ENCODE results near the gene PPM1J.
"Not testable (repeated sequence)": the region's sequence is repeated elsewhere in the genome, so short reads cannot be mapped to it uniquely, and the experiment has no call there.

The PPM1J gene, protein sequence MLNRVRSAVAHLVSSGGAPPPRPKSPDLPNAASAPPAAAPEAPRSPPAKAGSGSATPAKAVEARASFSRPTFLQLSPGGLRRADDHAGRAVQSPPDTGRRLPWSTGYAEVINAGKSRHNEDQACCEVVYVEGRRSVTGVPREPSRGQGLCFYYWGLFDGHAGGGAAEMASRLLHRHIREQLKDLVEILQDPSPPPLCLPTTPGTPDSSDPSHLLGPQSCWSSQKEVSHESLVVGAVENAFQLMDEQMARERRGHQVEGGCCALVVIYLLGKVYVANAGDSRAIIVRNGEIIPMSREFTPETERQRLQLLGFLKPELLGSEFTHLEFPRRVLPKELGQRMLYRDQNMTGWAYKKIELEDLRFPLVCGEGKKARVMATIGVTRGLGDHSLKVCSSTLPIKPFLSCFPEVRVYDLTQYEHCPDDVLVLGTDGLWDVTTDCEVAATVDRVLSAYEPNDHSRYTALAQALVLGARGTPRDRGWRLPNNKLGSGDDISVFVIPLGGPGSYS

DNA sequence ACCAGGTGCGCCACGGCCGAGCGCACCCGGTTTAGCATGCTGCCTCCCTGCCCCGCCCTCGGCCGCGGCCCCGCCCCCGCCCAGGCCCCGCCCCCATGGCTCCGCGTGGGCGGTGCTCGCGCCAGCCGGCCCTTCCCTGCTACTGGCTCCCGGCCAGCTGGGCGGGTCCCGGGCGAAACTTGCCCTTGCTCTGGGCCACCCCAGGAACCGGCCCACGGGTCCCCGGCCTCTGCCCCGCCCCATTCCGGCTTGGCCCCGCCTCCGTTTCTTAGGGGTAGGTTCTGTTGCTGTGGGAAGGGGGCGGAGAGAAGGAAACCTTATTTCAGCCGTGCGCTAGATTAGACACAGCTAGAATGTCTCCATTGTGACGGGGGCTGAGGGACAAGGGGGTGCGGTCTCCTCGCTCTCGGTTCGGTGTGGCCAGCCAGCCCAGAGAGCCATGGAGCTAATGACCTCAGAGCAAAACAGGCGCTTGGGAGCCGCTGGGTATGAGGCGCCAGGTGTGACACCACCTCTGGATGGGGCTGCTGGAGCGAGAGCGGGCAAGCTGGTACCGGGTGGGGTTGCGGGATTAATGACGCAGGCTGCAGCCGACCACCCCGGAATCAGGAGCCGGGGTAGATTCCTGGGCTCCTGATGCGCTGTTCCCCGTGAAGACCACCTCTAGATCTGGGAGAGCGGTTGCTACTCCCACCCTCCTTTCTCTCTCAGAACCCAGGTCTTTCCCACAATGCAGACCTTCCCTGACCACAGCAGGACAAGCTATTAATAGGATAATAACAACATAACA is at the start of gene PPM1J:
Gene PPM1J (minus strand): TSS at position 69 of the 790 bp plus-strand sequence. CDS start 31 bp downstream, at position 38.
- DNase-seq (ENCODE audit: extremely low read depth in 1 of 2, low read depth in 1 of 2), result peak; percentile 96 to 97

- no peak for DNase-seq (ENCODE audit: extremely low read depth in 1 of 2, low read depth in 1 of 2)
Observed at GRCh38 chr1:112762541-112763500, 47.7 kb upstream of the PPM1J start.

DNA sequence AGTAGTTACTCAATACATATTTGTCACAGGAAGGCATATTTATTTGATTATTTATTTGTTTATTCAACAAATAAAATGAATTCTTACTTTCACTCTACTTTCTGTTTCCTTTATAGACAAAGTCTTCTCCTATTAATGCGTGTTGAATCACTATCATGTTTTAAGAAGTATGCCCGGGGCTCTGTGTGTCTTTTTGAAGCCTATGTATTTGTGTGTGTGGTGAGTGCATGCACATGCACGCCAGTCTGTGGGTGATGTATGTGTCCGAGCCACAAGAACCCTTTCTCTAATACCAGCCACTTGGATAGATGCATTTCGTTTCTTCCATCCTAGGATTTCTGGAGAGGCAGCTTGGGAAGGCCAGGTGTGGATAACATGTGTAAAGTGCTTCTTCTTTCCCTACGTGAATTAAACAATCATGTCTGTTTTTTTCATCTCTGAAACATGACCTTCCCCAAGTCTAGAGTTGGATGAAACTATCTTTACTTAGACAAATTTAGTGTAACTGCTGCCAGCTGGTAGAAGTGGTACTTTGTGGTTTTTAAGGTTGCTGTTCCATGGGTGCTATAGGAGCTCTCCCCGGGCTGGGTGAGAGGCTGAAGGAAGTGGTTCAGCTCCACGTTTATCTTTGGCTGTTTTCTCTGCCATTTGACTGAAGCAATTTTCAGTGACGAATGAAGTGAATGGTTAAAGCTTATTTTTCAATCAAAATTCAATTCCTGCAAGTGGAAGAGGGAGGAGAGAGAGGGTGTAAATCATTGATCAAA is 46.8 kb upstream of the PPM1J start:
- DNase-seq (ENCODE audit: extremely low read depth in 1 of 2, low read depth in 1 of 2), result no peak

DNA sequence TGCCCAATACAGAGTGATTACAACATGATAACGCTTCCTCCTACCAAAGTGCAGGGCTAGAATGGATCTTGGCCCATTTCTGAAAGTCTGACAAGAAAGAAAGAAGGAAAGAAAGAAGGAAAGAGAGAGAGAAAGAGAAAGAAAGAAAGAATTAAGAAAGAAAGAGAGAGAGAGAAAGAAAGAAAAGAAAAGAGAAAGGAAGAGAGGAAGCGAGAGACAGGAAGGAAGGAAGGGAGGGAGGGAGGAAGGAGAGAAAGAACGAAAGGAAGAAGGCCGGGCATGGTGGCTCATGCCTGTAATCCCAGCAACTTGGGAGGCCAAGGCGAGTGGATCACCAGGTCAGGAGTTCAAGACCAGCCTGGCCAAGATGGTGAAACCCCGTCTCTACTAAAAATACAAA is 44.1 kb upstream of the PPM1J start:
- DNase-seq (ENCODE audit: extremely low read depth in 1 of 2, low read depth in 1 of 2), result no peak

GRCh38 chr1:112754116-112754628 is 39.0 kb upstream of the PPM1J start:
- no peak for DNase-seq (ENCODE audit: extremely low read depth in 1 of 2, low read depth in 1 of 2)

DNA sequence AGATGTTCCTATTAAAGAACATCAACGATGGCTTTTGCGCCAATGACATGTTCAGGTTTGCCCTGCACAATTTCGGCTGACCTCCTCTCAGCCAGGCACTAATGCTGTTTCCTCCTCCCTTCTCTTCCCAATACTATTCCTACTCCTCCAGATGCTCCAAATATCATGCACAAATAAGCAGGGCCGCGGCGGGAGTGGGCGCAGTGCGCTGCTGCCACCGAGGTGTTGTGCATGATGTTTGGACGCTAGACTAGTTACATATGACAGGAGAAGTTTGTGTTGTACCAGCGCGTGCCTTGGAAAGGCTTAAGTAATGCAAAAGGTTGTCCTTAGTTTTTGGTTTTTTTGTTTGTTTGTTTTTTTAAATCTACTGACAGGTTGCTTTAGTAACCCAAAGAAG is 33.3 kb upstream of the PPM1J start:
- no peak for DNase-seq (ENCODE audit: extremely low read depth in 1 of 2, low read depth in 1 of 2)

DNA sequence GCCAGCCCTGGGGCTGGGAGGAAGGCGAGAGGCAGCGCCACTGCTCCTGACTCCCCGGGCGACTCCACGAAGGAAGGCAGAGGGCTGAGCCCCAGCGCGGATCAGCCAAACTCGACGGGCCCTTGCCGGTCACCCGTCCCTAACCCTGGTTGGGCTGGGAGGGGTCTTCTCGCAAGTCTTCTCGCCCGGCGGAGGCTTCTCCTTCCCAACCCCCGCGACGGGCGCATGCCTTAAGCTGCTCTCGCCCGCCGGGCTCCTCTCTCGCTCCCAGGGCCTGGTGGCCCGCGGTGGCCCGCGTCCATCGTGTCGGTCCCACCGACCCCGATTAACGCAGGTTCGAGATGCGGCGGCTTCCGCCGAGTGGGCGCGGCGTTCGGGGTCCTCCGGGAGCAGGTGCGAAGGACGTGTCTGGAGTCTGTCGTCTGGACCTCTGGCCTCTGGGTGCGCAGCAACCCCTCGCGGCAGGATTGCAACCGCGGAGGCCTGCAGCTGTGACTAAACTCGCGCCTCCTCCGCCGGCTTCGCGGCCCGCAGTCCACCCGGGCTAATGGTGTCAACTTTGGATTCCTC is 29.0 kb upstream of the PPM1J start:
- no peak for DNase-seq (ENCODE audit: extremely low read depth in 1 of 2, low read depth in 1 of 2)

DNA sequence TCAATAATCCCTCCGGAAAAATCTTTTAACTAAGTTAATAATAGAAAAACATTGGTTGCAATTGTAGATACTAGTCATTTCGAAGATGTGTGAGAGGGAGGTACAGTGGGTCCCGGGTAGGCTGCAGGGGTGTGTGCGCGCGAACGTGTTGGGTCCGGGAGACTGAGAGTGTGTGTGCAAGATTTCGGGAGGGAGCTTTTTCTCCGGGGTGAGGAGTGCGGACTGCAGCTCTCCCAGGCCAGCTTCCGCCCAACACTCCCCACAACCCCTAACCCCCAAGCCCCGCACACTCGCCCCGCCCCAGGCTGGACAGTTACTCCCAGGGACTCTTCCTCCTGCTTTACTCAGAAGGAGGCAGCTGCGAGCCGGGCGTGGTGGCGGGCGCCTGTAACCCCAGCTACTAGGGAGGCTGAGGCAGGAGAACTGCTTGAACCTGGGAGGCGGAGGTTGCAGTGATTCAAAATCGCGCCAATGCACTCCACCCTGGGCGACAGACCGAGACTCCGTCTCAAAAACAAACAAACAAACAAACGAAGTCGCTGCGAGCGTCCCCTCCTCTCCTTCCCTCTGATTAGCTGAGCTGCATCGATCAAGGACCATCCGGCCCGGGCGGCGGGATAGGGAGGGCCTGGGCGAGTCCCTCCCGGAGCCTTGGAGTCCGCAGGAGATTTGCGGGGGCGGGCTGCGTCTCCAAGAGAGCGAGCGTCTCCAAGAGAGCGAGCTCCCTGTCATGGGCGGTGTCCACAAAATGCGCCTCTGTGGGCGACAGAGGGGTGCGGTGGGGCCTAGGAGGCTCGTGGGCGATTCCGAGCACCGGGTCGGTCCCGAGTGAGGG is 28.3 kb upstream of the PPM1J start:
- DNase-seq (ENCODE audit: extremely low read depth in 1 of 2, low read depth in 1 of 2), result no peak

DNA sequence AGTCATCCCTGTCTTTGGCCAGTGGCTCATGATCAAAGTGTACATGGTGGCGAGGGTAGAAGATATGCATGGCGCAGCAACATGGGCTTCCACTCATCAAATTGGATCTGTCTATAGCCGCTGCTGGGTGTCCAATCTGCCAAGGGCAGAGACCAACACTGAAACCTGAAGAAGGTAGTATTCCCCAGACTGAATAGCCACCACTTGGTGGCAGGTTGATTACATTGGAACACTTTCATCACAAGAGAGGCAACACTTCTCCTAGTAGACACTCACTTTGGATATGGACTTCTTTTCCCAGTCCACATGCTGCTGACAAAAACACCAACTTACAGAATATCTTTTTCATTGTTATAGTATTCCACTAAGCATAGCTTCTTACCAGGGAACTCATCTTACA is 22.4 kb upstream of the PPM1J start:
- no peak for DNase-seq (ENCODE audit: extremely low read depth in 1 of 2, low read depth in 1 of 2)

DNA sequence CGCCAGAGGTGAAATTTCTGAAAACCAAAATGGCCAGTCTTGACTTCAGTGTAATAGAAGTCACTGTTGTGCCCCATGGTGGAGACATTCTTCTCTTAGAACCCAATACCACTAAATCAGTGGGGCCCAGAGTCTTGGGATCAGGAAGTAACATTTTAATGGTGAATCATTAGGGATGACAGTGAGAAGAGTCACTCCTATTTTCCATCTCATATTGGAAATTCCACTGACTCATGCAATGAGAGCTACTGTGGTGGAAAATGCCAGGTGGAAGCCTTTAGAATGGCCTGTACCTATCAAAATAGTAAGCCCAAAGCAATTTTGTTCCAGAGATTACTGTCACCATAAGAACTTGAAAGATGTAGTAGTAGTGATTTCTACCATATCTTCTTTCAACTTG is 20.6 kb upstream of the PPM1J start:
- DNase-seq (ENCODE audit: extremely low read depth in 1 of 2, low read depth in 1 of 2), result no peak

- no peak for DNase-seq (ENCODE audit: extremely low read depth in 1 of 2, low read depth in 1 of 2)
Observed at GRCh38 chr1:112731451-112731850, 16.3 kb upstream of the PPM1J start.

DNA sequence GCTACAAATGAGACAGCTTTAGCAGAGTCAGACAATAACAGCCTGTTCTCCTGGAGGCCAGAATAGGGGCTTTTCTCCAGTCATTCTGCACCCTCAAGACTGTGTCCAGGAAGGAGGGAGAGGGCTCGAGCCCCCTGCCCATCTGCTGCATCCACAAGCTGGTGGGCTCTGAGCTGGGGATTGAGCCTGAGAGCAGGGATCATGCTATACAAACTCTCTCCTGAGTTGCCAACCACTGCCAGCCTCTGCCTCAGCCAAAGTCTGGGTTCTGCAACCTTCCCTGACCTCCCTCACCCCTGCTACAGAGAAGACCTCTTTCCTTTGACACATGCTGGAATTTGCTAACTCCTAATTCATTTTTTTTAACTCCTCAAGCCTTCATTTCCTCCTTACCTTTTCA is 14.8 kb upstream of the PPM1J start:
- no peak for DNase-seq (ENCODE audit: extremely low read depth in 1 of 2, low read depth in 1 of 2)

DNA sequence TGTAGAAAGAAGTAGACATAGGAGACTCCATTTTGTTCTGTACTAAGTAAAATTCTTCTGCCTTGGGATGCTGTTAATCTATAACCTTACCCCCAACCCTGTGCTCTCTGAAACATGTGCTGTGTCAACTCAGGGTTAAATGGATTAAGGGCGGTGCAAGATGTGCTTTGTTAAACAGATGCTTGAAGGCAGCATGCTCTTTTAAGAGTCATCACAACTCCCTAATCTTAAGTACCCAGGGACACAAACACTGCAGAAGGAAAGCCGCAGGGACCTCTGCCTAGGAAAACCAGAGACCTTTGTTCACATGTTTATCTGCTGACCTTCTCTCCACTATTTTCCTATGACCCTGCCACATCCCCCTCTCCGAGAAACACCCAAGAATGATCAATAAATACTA is 13.9 kb upstream of the PPM1J start:
- not testable (repeated sequence) for DNase-seq (ENCODE audit: extremely low read depth in 1 of 2, low read depth in 1 of 2)

- not testable (repeated sequence) for DNase-seq (ENCODE audit: extremely low read depth in 1 of 2, low read depth in 1 of 2)
Observed at GRCh38 chr1:112728306-112728971, 13.3 kb upstream of the PPM1J start.

- DNase-seq (ENCODE audit: extremely low read depth in 1 of 2, low read depth in 1 of 2), result no peak
Observed at GRCh38 chr1:112727716-112728115, 12.6 kb upstream of the PPM1J start.

GRCh38 chr1:112724240-112724639 is 9.1 kb upstream of the PPM1J start:
- DNase-seq (ENCODE audit: extremely low read depth in 1 of 2, low read depth in 1 of 2), result not testable (repeated sequence)

DNA sequence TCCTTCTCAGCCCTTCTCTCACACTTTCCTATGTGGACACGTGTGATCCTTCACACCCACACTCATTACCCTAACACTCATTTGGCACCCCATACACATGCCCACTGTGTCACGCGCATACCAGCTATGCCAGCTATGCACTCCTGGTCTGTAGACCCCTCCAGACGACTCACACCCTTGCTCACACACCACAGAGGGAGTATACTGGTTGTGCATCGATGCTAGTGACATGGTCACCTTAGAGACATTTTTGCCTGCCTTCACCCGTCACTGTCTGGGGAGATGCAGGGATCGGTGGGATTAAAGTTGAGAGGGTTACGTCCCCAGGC is 8.3 kb upstream of the PPM1J start:
- DNase-seq (ENCODE audit: extremely low read depth in 1 of 2, low read depth in 1 of 2), result no peak

Measured in stimulated activated CD8-positive, alpha-beta memory T cell treated with anti-CD3 and anti-CD28 coated beads, Interleukin-7, amount 100 ng/mL, for 48 hours (primary cell).